ENCODE data around the gene CELF5.

DNA sequence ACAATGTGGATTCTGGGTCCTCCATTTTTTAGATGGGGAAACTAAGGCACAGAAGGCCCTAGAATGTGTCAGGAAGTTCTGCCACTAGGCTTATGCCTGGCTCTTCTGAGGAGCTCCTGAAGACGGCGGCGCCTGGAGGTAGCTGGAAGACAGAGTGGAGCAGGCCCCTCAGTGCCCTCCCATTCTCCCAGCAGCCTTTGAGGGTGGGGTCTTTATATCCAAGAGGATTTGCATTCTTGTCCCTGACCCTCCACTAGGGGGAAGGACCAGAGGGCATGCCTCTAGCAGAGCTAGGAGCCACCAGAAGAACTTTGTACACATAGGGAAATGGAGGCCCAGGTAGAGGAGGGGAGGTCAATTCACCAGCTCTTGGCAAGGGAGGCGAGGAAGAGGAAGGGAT is 9.4 kb downstream of the CELF5 start:
- TF ChIP-seq POLR2AphosphoS5 (IDR thresholded peaks at IDR 0.05) = no peak
- TF ChIP-seq, protein P1, sequence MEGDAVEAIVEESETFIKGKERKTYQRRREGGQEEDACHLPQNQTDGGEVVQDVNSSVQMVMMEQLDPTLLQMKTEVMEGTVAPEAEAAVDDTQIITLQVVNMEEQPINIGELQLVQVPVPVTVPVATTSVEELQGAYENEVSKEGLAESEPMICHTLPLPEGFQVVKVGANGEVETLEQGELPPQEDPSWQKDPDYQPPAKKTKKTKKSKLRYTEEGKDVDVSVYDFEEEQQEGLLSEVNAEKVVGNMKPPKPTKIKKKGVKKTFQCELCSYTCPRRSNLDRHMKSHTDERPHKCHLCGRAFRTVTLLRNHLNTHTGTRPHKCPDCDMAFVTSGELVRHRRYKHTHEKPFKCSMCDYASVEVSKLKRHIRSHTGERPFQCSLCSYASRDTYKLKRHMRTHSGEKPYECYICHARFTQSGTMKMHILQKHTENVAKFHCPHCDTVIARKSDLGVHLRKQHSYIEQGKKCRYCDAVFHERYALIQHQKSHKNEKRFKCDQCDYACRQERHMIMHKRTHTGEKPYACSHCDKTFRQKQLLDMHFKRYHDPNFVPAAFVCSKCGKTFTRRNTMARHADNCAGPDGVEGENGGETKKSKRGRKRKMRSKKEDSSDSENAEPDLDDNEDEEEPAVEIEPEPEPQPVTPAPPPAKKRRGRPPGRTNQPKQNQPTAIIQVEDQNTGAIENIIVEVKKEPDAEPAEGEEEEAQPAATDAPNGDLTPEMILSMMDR (IDR thresholded peaks at IDR 0.05) = no peak
